Nephron progenitor cell (in vitro differentiated cells): ENCODE results near the gene AHDC1.

Experiments used
- DNase-seq: peaks from one replicate; pipeline ENCODE4 v3.0.0; 2021
- H3K27ac Mint-ChIP-seq: 2 replicates; pipeline ENCODE4 v1.8.0; 2021; ENCODE audit warnings: mild to moderate bottlenecking, moderate library complexity, mixed read lengths
- H3K27me3 Mint-ChIP-seq: 2 replicates; pipeline ENCODE4 v1.8.0; 2021; ENCODE audit warnings: mild to moderate bottlenecking, low read depth, mixed read lengths; ENCODE audit not compliant: poor library complexity
- H3K36me3 Mint-ChIP-seq: 2 replicates; pipeline ENCODE4 v1.8.0; 2021; ENCODE audit warnings: low read depth, mixed read lengths
- H3K4me1 Mint-ChIP-seq: 2 replicates; pipeline ENCODE4 v1.8.0; 2021; ENCODE audit warnings: mixed read lengths
- H3K4me3 Mint-ChIP-seq: 2 replicates; pipeline ENCODE4 v1.8.0; 2021; ENCODE audit warnings: mild to moderate bottlenecking, moderate library complexity, mixed read lengths
- H3K9me3 Mint-ChIP-seq: 2 replicates; pipeline ENCODE4 v1.8.0; 2021; ENCODE audit warnings: mild to moderate bottlenecking, moderate library complexity, mixed read lengths
- CTCF ChIP-seq: fragments of 200-600 bp; sonication (generic); IDR thresholded peaks from 2 replicates; pipeline ENCODE4 v1.5.0; 2021; ENCODE audit warnings: antibody characterized with exemption

Gene AHDC1

GRCh38 chr1:27531959-27532685 lies 71.8 kb downstream of the AHDC1 start:
- Mint-ChIP-seq H3K4me3 (no peak overlapping the region), H3K9me3 (no peaks in the 10 kb centered on the region), H3K27ac (peak overlapping the region; percentile 98), H3K4me1 (peaks cover 79% of the 10 kb centered on the region), H3K27me3 (peaks cover 17% of the 10 kb centered on the region), H3K36me3 (peaks cover 37% of the 10 kb centered on the region)
- no peak for TF ChIP-seq CTCF
- DNase-seq: no peak

DNA sequence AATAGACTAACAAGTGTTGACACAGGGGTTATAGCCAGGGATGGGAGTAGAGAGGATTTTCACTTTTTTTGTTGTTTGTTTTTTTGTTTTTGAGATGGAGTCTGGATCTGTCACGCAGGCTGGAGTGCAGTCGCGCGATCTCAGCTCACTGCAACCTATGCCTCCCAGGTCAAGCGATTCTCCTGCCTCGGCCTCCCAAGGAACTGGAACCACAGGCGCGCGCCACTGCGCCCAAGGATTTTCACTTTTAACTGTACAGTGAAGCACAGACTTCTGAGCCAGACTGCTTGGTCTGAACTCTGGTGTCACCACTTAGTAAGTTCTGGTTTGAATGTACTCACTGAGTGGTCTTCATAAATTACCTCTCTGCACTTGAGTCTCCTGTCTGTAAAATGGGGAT lies 73.8 kb downstream of the AHDC1 start:
- Mint-ChIP-seq H3K4me1 (peaks cover 80% of the 10 kb centered on the region), H3K36me3 (peaks cover 32% of the 10 kb centered on the region), H3K9me3 (no peaks in the 10 kb centered on the region), H3K27ac (peak overlapping the region; percentile 51), H3K27me3 (peaks cover 9% of the 10 kb centered on the region), H3K4me3 (no peak overlapping the region)
- TF ChIP-seq CTCF: no peak
- no peak for DNase-seq

GRCh38 chr1:27529704-27530018 lies 74.3 kb downstream of the AHDC1 start:
- Mint-ChIP-seq H3K4me1 (peaks cover 82% of the 10 kb centered on the region), H3K36me3 (peaks cover 30% of the 10 kb centered on the region), H3K27ac (peak overlapping the region; percentile 97), H3K4me3 (peak overlapping the region; percentile 81), H3K9me3 (no peaks in the 10 kb centered on the region), H3K27me3 (peaks cover 7% of the 10 kb centered on the region)
- no peak for TF ChIP-seq CTCF
- DNase-seq: no peak

- H3K4me1 Mint-ChIP-seq: peaks cover 82% of the 10 kb centered on the region
- H3K36me3 Mint-ChIP-seq: peaks cover 25% of the 10 kb centered on the region
- no peaks in the 10 kb centered on the region for H3K9me3 Mint-ChIP-seq
- H3K4me3 Mint-ChIP-seq: peak overlapping the region; percentile 81
- DNase-seq: peak; percentile 48
- no peak for TF ChIP-seq CTCF
- peaks cover 9% of the 10 kb centered on the region for H3K27me3 Mint-ChIP-seq
- H3K27ac Mint-ChIP-seq: peak overlapping the region; percentile 97
Measured at GRCh38 chr1:27528818-27529703, 74.9 kb downstream of the AHDC1 start.

DNA sequence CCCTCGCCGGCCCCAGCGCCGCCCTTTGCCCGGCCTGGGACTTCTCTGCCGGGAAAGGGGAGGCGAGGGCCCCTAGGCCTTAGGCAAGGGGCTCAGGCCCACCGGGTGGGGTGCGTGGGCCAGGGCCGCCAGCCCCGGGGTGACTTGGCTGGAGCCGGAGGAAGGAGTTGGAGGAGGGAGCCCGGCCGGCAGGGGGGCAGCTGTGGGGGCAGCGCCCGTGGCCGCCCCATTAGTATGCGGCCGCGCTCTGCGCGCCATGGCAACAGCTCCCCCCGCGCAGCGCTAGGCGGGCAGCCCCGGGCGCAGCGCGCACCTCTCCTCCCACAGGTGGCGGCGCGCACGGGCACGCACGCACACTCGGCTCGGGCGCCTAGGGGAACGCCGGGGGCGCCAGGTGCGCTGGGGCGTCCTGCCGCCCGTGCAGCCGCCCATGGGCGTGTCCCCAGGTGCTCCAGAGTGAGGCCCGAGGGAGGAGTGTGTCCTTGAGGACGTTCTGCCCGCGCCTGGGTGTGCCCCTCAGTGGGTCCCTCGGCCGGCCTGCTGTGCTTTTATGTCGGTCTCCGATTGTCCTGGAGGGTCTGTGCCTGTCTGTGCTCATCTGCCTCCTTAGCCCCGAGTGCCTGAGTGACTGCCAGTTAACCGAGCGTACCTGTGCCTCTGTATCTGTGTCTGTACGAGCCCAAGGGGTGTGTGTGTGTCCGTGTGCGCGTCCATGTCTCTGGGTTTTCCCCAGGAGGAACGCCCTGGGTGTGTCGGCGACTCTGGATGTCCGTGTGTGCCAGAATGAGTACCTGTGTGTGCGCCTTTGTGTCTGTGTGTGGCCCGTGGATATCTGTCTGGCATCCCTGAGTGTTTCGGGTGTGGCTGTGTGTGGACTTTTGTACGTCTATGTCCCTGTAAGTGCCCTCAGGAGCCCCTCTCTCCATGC lies 75.8 kb downstream of the AHDC1 start:
- Mint-ChIP-seq H3K4me3 (peak overlapping the region; percentile 81), H3K4me1 (peaks cover 82% of the 10 kb centered on the region), H3K36me3 (peaks cover 16% of the 10 kb centered on the region), H3K27me3 (peaks cover 8% of the 10 kb centered on the region), H3K9me3 (no peaks in the 10 kb centered on the region), H3K27ac (peak overlapping the region; percentile 97)
- TF ChIP-seq CTCF: no peak
- peak; percentile 65 for DNase-seq
